HG03342 (cell line): ENCODE results near the gene KCNJ15.

ENCODE experiments used
- ATAC-seq: cut with Tn5 transposase; IDR thresholded peaks from one replicate; pipeline ENCODE4 v1.9.1; 2021; ENCODE audit warnings: mild to moderate bottlenecking, moderate library complexity; ENCODE audit not compliant: unreplicated experiment

Gene KCNJ15

DNA sequence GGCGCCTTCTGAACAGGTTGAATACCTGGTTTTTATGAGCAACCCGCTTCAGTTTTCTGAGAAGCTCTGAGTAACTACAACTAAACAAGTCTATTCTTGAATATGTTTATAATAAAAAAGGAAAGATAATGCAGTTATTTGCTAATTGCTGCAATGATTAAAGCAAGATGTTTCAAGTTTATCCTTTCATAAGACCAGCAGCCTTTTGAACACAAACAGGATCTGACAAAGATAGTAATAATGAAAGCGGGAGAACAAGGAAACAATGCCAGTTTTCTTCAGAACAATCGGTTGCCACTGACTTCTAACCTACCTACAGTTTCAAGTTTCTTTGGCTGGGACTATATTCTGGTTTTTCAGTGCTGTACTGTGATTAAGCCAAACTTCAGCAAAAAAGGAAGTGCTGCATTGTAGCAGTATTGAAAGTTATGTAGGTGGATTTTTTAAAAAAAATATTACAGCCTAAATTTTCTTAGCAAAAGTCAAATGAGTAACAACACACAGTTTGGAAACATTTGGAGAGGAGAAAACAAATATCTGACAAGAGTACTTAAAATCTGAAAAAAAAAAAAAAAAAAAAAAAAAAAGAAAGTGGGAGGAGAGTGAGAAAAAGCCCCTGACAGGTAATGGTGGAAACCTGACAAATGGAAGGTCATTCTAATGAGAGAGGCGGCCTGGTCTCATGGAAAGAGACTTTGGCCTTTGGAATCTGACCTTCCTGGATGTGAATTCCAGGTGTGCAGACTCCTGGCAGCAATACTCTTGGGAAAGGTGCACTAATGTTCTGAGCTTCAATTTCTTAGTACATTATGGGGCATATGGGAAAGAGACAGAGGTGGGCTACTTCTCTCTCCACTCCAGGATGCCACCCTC, 11.4 kb downstream of the KCNJ15 start:
- ATAC-seq = no peak

DNA sequence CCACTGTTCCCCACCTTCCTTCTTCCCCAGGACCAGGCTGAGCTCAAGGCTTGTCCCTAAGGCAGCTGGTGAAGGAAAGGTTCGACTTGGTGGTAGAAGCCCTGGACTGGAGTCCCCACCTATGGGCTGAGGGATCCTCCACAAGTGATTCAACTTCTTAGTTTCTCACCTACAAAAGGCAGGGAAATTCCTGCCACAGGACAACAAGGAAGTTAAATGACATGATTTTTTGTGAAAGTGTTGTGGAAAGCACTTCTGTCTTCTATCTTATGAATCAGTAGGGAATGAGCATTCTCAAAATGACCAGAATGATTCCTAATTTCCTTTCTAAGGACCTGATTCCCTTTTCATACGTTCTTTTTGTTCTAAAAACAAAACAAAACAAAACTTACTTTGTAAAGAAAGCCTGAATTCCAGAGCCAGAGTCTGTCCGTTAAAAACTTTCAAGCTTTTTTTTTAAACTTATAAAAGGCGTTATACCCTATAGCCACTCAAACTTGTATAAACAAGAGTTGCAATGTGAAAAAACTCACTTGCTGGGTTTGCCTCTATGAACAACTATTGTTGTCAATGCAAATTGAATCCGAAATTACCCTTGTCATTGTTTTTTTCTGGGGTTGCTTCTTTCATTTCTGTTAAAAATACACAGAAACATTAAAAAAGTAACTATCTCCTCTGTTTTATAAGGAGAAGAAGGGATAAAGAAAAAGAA, 12.2 kb downstream of the KCNJ15 start:
- peak; percentile 20 for ATAC-seq

DNA sequence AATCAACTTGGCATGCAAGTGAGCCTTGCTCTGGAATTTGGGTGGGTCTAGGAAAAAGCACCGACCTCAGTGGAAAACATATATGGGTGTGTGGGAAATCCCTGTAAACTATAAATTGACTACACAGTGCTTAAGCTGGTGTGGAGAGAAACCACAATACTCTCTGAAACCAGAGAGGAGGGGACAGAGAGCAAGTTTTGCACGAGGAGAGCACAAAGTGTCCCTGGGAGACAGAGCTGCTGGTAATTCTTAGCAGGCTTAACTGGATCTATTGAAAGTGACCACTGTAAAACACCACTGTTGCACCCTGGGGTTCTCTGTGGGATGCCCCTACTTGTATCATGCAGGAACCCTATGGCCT, 12.8 kb downstream of the KCNJ15 start:
- peak; percentile 74 for ATAC-seq

DNA sequence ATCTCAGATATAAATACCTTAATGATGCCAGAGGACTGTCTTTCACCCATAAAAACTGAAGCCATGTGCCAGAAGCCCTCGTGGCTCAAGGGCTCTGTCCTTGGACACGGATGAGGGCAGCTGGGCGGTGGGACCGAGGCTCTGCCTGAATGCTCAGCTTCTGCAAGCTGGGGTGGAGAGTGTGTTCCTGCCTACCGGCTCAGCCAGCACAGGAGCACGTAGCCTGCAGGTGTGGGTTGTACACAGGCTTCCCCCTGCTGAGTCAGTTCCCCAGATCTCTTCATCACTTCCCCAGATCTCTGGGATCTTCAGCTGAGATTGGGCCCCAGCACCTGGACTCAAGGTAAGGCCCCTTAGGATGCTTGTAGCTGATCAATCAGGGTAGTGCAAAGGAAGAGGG, 15.4 kb downstream of the KCNJ15 start:
- ATAC-seq = no peak

DNA sequence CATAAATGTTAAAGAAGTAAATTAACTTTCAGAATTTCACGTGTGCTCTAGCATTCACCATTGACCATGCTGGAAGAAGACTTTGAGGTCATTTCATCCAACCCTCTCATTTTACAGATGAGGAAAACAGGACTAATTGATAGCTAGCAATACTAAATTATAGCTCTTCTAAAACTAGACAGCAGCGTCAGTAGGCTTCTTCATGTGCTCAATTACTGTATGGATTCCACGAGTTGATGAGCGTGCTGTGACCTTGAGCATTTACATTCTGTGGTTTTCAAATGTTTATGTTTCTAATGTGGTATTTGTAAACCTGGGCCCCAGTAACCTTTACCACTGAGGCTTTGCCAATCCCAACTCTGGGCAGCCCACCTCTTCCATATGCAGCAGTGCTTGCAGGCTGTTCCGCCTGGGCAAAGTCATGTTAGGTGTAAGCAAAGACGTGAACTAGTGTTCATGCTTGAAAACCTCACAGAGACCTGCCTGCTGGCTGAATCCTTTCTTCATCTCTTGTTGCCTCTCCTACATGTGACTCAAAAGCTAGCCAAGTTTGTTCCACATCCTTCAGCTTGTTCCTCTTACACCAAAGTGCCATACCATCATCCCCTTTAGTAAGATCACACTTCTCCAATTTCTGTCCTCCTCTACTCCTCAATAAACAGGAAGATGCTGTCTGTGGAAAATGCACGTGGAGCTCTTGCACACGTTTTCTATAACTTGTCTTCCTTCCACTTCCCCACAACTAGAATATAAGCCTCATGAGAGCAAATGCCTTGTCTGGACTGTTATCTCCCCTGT, 17.2 kb downstream of the KCNJ15 start:
- no peak for ATAC-seq

DNA sequence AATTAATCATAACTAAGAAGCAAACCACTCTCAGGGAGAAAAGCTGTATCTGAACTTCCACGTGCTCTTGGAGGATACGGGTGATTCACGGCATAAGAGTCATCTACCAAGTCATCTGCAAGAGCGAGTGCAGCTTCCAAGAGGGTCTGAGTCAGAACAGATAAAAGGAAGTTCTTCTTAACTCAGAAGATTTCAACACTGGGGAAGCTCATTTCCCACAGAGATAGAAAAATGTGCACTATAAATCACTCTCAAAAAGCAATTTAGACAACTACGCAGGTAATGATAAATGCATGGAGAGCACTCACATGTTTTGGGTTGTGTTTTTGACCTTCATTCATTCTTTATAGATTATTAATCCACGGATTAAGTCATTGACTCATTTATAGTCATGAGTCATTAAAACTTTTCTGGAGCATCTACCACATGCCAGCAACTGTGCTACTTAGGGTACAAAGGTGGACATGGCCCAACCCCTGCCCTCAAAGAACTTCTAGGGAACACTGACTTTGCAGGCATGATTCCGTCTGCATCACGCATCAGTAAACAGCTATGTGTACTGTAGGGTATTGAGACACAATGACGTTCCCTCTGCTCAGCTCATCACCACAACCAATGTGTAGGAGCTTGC, 20.8 kb downstream of the KCNJ15 start:
- no peak for ATAC-seq

DNA sequence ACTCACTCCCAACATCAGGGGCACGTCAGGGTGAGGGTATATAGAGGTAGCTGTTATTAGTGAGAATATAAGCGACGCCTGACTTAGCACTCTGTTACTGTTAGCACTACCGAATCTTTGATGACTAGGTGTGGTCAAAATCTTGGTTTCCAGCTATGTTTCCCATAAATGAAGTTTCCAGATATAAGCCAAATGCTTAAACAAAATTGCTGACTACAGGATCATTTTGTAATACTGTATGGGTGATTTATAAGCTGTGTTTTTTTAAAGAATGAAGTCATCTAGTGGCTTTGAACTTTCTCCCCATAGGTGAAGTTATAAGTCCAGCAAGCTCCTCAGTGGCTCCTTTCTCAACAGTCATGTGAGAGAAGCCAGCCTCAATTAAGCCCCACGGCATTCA, 23.7 kb downstream of the KCNJ15 start:
- no peak for ATAC-seq

DNA sequence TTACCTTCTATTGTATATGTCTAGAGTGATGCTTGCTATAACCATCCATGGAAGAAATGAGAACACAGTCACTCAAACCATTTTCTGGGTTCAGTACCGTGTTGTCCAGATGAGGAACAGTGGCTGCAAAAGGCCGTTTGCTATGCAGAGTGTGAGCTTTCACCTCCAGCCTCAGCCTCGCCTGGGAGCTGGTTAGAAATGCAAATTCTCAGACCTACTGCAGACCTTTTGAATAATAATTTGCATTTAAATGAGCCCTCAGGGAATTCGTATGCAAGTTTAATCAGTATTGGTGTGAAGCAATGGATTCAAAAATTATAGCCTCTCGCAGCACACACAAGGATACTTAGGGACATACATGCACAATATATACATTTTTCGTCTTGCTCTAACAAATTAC, 24.1 kb downstream of the KCNJ15 start:
- ATAC-seq = no peak

DNA sequence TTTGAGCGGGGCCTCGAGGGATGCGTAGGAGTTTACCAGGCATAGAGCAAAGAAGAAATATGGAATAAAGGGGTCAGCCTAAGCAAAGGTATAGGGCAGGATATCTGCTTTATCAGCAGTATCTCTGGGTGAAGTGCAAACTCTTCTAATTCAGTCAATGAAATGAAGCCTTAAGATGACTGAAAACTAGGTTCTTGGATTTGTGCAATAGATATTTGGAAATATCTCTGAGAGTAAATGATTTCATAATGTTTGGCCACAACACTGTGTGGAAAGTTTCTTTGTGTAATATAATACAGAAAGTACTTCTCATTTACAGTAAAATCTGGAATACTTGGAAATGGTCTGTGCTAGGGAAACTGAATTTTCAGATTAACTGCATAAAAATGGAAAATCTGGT, 26.1 kb downstream of the KCNJ15 start:
- ATAC-seq = no peak

DNA sequence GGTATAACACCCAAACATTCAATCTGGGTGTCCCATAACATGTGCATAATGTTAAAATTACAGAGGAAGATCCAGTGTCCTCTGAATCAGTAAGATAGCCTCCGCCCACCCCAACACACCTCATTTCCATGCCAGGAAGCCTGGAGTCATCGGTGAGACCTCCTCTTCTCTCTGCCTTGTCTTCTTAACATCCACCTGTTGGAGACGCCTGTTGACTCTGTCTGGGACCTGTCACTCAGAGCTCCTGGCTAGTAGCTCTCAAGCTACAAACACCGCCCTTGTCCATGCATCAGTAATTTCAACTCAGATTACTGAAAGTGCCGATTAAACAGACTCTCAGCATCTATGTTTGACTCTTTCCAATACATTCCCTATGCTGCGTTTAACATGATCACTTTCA, 27.4 kb downstream of the KCNJ15 start:
- no peak for ATAC-seq

DNA sequence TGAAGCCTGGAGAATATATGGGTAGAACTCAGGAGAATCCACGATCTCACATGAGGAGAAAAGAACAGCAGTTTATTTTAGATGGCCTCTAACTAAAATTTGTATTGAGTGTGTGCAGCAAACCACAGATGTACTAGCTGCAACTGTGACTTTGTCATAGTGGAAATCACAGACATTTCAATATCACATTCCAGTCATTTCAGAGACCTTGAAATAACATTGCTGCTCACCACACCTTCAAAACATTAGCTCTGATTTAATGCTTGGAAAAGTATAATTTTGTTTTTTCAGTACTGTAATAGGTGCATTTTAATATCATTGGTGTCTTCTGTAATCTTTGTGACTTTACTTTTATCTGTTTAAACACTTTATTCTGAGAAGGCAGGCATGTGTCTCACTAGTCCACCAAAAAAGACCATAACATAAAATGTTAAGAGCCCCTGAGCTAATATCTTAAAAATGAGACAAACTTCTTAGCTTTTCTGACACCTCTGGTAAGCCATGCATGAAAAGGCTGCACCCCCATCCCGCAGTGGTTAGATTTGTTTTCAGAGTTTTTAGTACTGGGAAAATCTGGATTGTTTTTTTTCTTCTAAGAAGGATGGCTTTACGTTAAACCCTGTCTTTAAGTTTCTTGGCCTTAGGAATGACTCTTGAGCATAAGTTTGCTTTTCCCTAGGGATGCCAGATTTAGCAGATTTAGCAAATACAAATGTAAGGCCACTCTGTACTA, 30.1 kb downstream of the KCNJ15 start:
- no peak for ATAC-seq

DNA sequence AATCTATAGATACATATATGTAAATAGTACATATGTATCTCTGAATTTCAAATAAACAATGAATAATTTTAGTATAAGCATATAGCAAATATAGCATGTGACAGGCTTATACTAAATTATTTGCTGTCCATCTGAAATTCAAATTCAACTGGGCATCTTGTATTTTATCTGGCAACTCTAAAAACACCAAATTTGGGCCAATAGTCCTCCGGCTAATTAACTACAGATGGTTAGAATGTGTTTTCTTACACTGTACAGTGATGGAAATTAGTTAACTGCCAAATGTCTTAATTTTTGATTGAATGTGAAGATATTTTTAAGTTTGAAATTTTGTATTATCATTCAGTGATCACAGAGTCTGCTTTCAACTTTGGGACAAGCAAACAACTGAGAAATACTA, 30.7 kb downstream of the KCNJ15 start:
- no peak for ATAC-seq

DNA sequence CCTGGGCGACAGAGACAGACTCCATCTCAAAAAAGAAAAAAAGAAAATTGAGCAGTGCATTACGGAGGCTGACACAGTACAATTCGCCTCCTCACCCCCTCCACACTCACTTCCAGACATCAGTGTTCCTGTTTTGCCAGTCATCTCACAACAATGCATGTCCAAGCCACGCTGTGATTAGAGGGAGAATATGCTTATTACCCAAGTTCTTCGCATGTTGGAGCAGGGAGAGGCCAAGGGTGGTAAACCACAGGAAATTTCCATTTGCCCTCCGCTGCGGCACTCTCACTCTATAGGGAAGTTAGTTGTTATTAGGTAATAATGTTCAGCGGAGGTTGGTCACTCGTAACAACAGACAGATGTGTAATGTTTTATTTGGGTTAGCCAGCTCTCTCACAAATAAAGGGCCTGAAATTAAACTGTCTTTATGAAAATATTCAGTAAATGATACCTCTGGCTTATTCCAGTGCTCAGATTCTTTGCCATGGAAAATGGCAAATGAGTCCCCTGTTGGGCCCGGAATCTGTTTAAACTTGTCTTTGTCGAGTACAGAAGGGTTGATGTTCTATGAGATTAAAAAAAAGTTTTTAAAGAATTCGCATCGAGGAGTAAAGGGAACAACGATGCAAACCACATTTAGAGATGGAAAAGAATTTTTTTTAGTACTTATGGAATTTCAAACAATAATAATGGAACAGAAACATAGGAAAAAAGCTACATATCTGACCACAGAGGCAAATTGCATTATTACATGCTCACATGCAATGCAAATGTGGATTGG, 33.1 kb downstream of the KCNJ15 start:
- no peak for ATAC-seq

DNA sequence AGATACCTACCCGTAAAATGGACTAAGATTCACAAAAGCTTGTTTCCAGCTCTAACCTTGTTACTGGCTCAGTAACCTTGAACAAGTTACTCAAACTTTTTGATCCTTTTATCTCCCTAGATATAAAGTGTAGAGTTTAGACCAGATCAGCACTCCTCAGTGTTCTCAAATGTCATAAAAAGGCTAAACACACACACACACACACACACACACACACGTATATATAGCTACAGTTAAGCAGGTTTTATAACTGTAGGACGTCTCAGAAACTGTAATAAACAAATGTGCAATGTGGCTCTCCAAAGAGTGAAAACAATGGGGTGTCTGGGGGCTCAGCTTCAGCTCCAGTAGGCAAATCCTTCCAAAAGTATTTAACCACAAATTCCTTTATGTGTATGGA, 34.0 kb downstream of the KCNJ15 start:
- ATAC-seq = no peak

DNA sequence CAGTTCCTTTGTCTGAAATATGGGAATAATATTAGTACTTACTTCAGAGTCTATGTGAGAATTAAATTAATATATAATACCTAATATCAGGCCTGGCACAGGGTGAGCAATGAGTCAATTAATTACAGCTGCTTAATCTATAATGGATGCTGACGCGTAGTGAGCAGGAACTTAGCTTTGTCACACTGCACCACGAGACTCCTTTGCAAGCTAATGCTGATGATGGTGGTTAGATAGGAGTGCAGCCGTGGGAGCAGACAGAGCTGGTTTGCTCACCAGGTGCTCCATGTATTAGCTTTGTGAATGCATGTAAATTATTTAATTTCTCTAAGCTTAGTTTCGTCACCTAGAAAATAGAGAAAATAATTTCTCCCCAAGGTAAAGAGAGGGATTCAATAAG, 35.1 kb downstream of the KCNJ15 start:
- ATAC-seq = no peak

DNA sequence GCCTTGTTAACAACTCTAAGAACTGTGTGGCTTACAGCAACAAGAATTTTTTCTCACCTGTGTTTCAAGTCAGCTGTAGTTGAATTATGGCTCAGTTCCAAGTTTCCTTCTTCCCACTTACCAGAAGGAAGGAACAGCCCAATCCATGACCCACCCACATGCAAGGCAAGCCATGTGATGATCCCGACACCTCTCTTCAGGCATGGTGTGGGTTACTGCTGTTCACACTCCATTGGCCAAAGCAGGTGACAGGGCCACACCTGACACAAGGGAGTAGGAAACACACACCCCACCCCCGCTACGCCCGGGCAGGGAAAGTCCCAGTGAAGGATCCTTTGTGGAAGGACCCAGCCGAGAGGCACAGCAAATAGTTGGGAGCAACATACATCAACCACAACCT, 36.3 kb downstream of the KCNJ15 start:
- ATAC-seq = no peak

DNA sequence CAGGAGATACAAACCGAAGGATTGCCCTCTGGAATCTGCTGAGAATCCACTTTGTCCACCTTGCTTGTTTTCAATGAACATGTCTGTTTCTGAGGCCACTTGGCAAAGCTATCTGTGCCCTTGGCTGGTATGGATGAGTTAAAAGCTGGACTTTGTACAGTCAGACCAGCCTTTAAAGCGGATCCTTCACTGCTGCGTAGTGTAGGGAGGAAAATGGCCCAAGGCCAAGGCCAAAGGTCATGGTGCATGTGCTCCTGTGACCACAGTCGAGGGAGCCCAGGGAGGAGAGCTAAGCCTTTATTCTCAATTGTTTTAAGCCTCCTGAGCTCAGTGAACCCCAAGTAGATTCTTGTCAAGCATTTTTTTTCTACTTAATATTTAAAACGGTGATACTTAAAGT, 37.0 kb downstream of the KCNJ15 start:
- ATAC-seq = no peak

DNA sequence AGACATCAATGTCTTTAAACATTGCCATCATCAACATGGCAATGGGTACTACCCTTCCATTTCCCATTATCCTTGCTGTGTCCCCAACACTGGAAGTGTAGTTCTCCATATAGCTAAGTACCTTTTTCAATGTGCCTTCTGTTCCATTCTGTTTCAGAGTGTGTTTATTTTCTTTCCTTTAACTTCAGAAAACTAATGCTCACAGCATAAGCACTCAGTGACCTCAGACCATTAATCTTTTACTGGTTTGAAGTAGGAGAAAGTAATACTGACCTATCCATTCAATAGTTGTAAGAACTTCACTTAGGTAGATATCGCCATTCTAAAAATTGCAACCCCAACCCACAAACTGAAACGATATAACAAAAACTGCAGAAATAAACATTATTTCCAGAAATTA, 37.8 kb downstream of the KCNJ15 start:
- no peak for ATAC-seq

DNA sequence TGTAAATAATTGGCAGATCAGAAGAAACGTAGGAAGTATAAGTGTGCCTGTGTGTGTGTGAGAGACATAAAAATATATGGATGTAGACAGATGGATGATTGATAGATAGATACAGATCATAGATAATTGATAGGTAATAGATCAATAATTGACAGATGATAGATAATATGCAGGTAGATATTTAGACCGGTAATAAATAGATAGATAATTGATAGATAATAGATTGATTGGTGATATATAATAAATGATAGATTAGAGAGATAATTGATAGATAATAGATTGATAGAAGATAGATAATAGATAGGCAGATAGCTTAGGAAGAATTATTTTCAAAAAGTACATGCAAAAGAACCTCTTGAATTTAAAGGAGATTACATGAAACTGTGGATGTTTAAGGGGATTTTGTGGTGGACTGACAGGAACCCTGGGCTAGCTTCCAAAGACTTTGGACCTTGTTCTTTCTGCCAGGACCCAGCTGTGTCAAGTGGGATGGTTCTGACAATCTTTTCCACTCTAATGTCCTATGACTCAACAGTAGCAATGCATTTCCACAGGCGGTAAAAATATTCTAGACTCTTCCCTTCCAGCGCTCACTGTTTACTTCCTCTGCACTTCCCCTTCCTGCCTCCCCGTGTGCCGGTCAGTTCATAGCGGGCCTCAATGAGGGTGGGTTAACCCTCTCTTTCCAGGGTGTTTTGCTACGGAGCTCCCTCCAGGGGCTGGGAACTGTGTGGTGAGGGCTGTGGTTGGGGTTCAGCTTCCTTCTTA, 39.4 kb downstream of the KCNJ15 start:
- no peak for ATAC-seq
